IMR-90 (cell line): Measurements from ENCODE around the gene LDHAL6A. TPM values are rescaled to one million over a fixed set of nuclear protein-coding genes. Genes with fewer than 3 reads are reported as not detected.

Experiments
- ATAC-seq: fragments of 200-7000 bp; cut with Tn5 transposase; 2 replicates; pipeline ENCODE4 v1.9.1; 2020; ENCODE audit warnings: low read depth, mild to moderate bottlenecking, moderate library complexity
- BruUV-seq: library from RNA; stranded (reverse); fragments of 400-500 nt; replicated peaks from 2 replicates; lab custom pipeline; 2021; lab: Mats Ljungman, UMichigan
- CTCF ChIA-PET: fragments of 300-600 bp; formaldehyde crosslinking; extraction: SDS; loops from one replicate; lab custom pipeline; 2021; ENCODE audit warnings: antibody characterized with exemption; lab: Yijun Ruan, JAX
- POLR2A ChIA-PET: fragments of 300-600 bp; sonication (Branson Sonifier 250); formaldehyde crosslinking; loops from one replicate; lab custom pipeline; 2022; ENCODE audit warnings: antibody characterized with exemption; ENCODE audit not compliant: unreplicated experiment; lab: Charles Lee
- DNase-seq: peaks from one replicate; pipeline ENCODE4 v3.0.0; 2013
- H2AFZ ChIP-seq: replicated peaks from 2 replicates; pipeline ENCODE3; 2013; ENCODE audit warnings: low read length, mild to moderate bottlenecking; ENCODE audit not compliant: poor library complexity
- H2AK5ac ChIP-seq: 2 replicates; pipeline ENCODE4 v1.6.1; 2013; ENCODE audit warnings: low read depth, low read length, inconsistent platforms
- H2AK9ac ChIP-seq: replicated peaks from 2 replicates; pipeline ENCODE3; 2013; ENCODE audit warnings: mild to moderate bottlenecking, low read depth, low read length, moderate library complexity; ENCODE audit not compliant: poor library complexity
- H2BK120ac ChIP-seq: 2 replicates; pipeline ENCODE4 v1.6.1; 2013; ENCODE audit warnings: low read depth, low read length, inconsistent platforms
- H2BK15ac ChIP-seq: 3 replicates; pipeline ENCODE4 v1.6.1; 2013; ENCODE audit warnings: low read depth, low read length, inconsistent platforms
- H2BK20ac ChIP-seq: 2 replicates; pipeline ENCODE4 v1.6.1; 2013; ENCODE audit warnings: low read depth, mild to moderate bottlenecking, inconsistent platforms, low read length, moderate library complexity
- H2BK5ac ChIP-seq: 2 replicates; pipeline ENCODE4 v1.6.1; 2013; ENCODE audit warnings: mild to moderate bottlenecking, low read depth, low read length, inconsistent platforms; ENCODE audit not compliant: poor library complexity, severe bottlenecking
- H3K14ac ChIP-seq: replicated peaks from 2 replicates; pipeline ENCODE4 v1.6.1; 2013; ENCODE audit warnings: low read depth, low read length, inconsistent platforms
- H3K18ac ChIP-seq: 2 replicates; pipeline ENCODE4 v1.6.1; 2013; ENCODE audit warnings: low read depth, low read length, control low read depth
- H3K23ac ChIP-seq: 2 replicates; pipeline ENCODE4 v1.6.1; 2013; ENCODE audit warnings: low read depth, low read length, inconsistent platforms
- H3K27ac ChIP-seq: 2 replicates; pipeline ENCODE4 v1.5.1; 2013; ENCODE audit warnings: mild to moderate bottlenecking, control low read depth, low read length; ENCODE audit not compliant: insufficient read depth
- H3K27me3 ChIP-seq: 2 replicates; pipeline ENCODE4 v1.6.1; 2013; ENCODE audit warnings: low read length; ENCODE audit not compliant: control insufficient read depth, insufficient read depth
- H3K36me3 ChIP-seq: 2 replicates; pipeline ENCODE4 v1.6.1; 2013; ENCODE audit warnings: low read length, mixed read lengths; ENCODE audit not compliant: control insufficient read depth, insufficient read depth
- H3K4ac ChIP-seq: 2 replicates; pipeline ENCODE4 v1.6.1; 2013; ENCODE audit warnings: low read depth, low read length, inconsistent platforms
- H3K4me1 ChIP-seq: 2 replicates; pipeline ENCODE4 v1.6.1; 2013; ENCODE audit warnings: low read length, mixed read lengths; ENCODE audit not compliant: control insufficient read depth, insufficient read depth
- H3K4me2 ChIP-seq: 2 replicates; pipeline ENCODE4 v1.6.1; 2013; ENCODE audit warnings: low read depth, mild to moderate bottlenecking, control low read depth, low read length, moderate library complexity
- H3K4me3 ChIP-seq: 2 replicates; pipeline ENCODE4 v1.5.1; 2013; ENCODE audit warnings: low read depth, mild to moderate bottlenecking, control low read depth, low read length, moderate library complexity; ENCODE audit not compliant: insufficient read depth
- H3K56ac ChIP-seq: 2 replicates; pipeline ENCODE4 v1.6.1; 2013; ENCODE audit warnings: low read length, inconsistent platforms; ENCODE audit not compliant: insufficient read depth; ENCODE audit errors: extremely low read depth
- H3K79me1 ChIP-seq, 2 experiments: 2 replicates each; pipeline ENCODE4 v1.6.1; 2013; ENCODE audit warnings: low read length in 2 of 2, inconsistent platforms in 1 of 2, low read depth in 1 of 2
- H3K9ac ChIP-seq: 2 replicates; pipeline ENCODE4 v1.6.1; 2013; ENCODE audit warnings: low read depth, low read length, control low read depth
- H3K9me1 ChIP-seq: 2 replicates; pipeline ENCODE4 v1.6.1; 2013; ENCODE audit warnings: low read length, inconsistent platforms; ENCODE audit not compliant: insufficient read depth
- H3K9me3 ChIP-seq: 2 replicates; pipeline ENCODE4 v1.6.1; 2013; ENCODE audit warnings: low read length; ENCODE audit not compliant: control insufficient read depth, insufficient read depth
- H4K20me1 ChIP-seq: 2 replicates; pipeline ENCODE4 v1.6.1; 2013; ENCODE audit warnings: low read length, inconsistent platforms; ENCODE audit not compliant: insufficient read depth
- H4K5ac ChIP-seq: 2 replicates; pipeline ENCODE4 v1.6.1; 2013; ENCODE audit warnings: mild to moderate bottlenecking, low read depth, low read length, control low read depth
- H4K8ac ChIP-seq, 2 experiments: 2 replicates each; pipeline ENCODE4 v1.6.1; 2013; ENCODE audit warnings: low read depth in 2 of 2, low read length in 2 of 2, control low read depth in 1 of 2, inconsistent platforms in 1 of 2
- H4K91ac ChIP-seq: 2 replicates; pipeline ENCODE4 v1.6.1; 2013; ENCODE audit warnings: low read depth, low read length, inconsistent platforms; ENCODE audit not compliant: insufficient read depth
- BHLHE40 ChIP-seq: fragments of 150-350 bp; IDR thresholded peaks from 2 replicates; pipeline ENCODE4 v1.6.1; 2016; ENCODE audit warnings: mild to moderate bottlenecking, low read depth, low read length
- CEBPB ChIP-seq: IDR thresholded peaks from 2 replicates; pipeline ENCODE4 v1.6.1; 2012; ENCODE audit warnings: low read depth, low read length, improper control_type of control experiment
- CHD1 ChIP-seq: IDR thresholded peaks from 2 replicates; pipeline ENCODE4 v1.6.1; 2012; ENCODE audit warnings: low read depth, low read length, improper control_type of control experiment
- FOS ChIP-seq: fragments of 150-350 bp; IDR thresholded peaks from 2 replicates; pipeline ENCODE4 v1.6.1; 2016; ENCODE audit warnings: low read depth, low read length
- MAFK ChIP-seq: IDR thresholded peaks from 2 replicates; pipeline ENCODE4 v1.6.1; 2012; ENCODE audit warnings: low read depth, low read length, improper control_type of control experiment
- MAZ ChIP-seq: IDR thresholded peaks from 2 replicates; pipeline ENCODE4 v1.6.1; 2012; ENCODE audit warnings: low read depth, mild to moderate bottlenecking, low read length, improper control_type of control experiment, moderate library complexity, borderline replicate concordance
- MXI1 ChIP-seq: IDR thresholded peaks from 2 replicates; pipeline ENCODE4 v1.6.1; 2012; ENCODE audit warnings: low read depth, mild to moderate bottlenecking, low read length, moderate library complexity, borderline replicate concordance
- NFE2L2 ChIP-seq: fragments of 150-350 bp; IDR thresholded peaks from 2 replicates; pipeline ENCODE4 v1.6.1; 2016; ENCODE audit warnings: low read depth, mild to moderate bottlenecking, low read length
- POLR2A ChIP-seq: IDR thresholded peaks from 2 replicates; pipeline ENCODE4 v1.6.1; 2012; ENCODE audit warnings: mild to moderate bottlenecking, low read depth, low read length
- RAD21 ChIP-seq: IDR thresholded peaks from 2 replicates; pipeline ENCODE4 v1.6.1; 2012; ENCODE audit warnings: low read length, improper control_type of control experiment
- RCOR1 ChIP-seq: IDR thresholded peaks from 2 replicates; pipeline ENCODE4 v1.6.1; 2012; ENCODE audit warnings: mild to moderate bottlenecking, low read length, improper control_type of control experiment; ENCODE audit not compliant: insufficient replicate concordance
- RFX5 ChIP-seq: IDR thresholded peaks from 2 replicates; pipeline ENCODE4 v1.8.0; 2012; ENCODE audit warnings: low read depth, mild to moderate bottlenecking, low read length, moderate library complexity
- SMC3 ChIP-seq: fragments of 150-350 bp; IDR thresholded peaks from 2 replicates; pipeline ENCODE4 v1.6.1; 2016; ENCODE audit warnings: low read depth, mild to moderate bottlenecking, antibody characterized with exemption, low read length, moderate library complexity
- WGBS, 2 experiments: methylation state at CpG; one replicate each; pipeline versions ENCODE4 v1.1.5 to v1.1.7; 2013; ENCODE audit warnings: missing lambda C conversion rate in 2 of 2; ENCODE audit not compliant: insufficient read length in 1 of 2; ENCODE audit errors: extremely low coverage in 2 of 2; 5-methylcytosine and 5-hydroxymethylcytosine counted together
- dilution Hi-C: fragments of 300-500 bp; cut with HindIII; formaldehyde crosslinking; loops from one replicate; pipeline ENCODE4 v1.14.3; 2018; ENCODE audit warnings: low sequenced_read_pairs; ENCODE audit not compliant: unreplicated experiment
- in situ Hi-C: fragments of 300-500 bp; cut with MboI; formaldehyde crosslinking; loops from 3 replicates; pipeline ENCODE4 v1.14.3; 2019; ENCODE audit warnings: low sequenced_read_pairs, inconsistent platforms, mixed read lengths
- intact Hi-C: fragments of 100-400 bp; cut with micrococcal nuclease; formaldehyde crosslinking; loops from 2 replicates; pipeline ENCODE4 v1.10.0; 2022
- polyA plus RNA-seq, 3 experiments: library from polyadenylated mRNA; depleted of rRNA; stranded (reverse); fragments of >200 nt; gene quantifications; 2 replicates each; pipeline ENCODE4 v1.2.3, GENCODE V29; 2012; ENCODE audit warnings: low replicate concordance in 1 of 3
- total RNA-seq: library from RNA; depleted of rRNA; stranded (reverse); fragments of >200 nt; gene quantifications from 2 replicates; pipeline ENCODE4 v1.2.3, GENCODE V29; 2012
- TF ChIP-seq, protein P1 (sequence below): fragments of 150-350 bp; IDR thresholded peaks from 2 replicates; pipeline ENCODE4 v1.6.1; 2017; ENCODE audit warnings: mild to moderate bottlenecking, antibody characterized with exemption, low read length, low read depth
- TF ChIP-seq, protein P2 (sequence below): fragments of 150-350 bp; IDR thresholded peaks from 2 replicates; pipeline ENCODE4 v1.6.1; 2016; ENCODE audit warnings: low read depth, mild to moderate bottlenecking, low read length, moderate library complexity, borderline replicate concordance
- TF ChIP-seq, protein P3 (sequence below): conservative IDR thresholded peaks from 2 replicates; pipeline ENCODE4 v1.5.1; 2012; ENCODE audit warnings: mild to moderate bottlenecking, low read depth, low read length, improper control_type of control experiment

The LDHAL6A gene
- total and polyA plus RNA-seq, 2 of the 4 experiments (the other 2 are of a cell fraction) = not detected

DNA sequence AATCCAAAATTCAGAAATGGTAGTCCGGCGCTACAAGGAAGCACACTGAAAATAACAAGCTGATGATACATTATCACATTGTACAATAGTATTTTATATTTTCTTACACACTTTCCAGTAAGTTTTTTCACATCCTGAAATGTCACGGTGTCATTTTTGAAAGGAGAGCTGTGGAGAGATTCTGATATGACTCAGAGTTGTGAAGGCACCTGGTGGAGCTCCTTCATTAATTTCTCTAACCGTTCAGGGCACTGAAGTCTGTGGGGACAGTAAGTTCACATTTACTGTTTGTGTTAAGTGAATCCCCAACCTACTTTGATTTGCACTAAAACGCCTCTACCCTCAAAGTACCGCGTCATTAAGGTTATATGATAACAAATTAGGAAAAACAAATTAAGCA, 13.3 kb downstream of the LDHAL6A start:
- no peaks in the 10 kb centered on the region for H3K79me1 ChIP-seq
- in situ Hi-C loops = no loop called here
- CTCF ChIA-PET = interaction anchor here (0.6 kb wide), 1 partner anchor 10 kb away, joined by 5 read pairs; no protein-coding TSS in a partner anchor

More for the DNA sequence above, 13.3 kb downstream of the LDHAL6A start:
- no peak for ATAC-seq
- H3K18ac ChIP-seq = no peak overlapping the region
- no peak overlapping the region for H2AFZ ChIP-seq
- H3K4me3 ChIP-seq = no peak overlapping the region
- no peak overlapping the region for H3K23ac ChIP-seq
- no peak overlapping the region for H2BK120ac ChIP-seq
- peaks cover 2% of the 10 kb centered on the region for H3K36me3 ChIP-seq
- no peak overlapping the region for H2BK5ac ChIP-seq
- H2BK20ac ChIP-seq = no peak overlapping the region
- H3K9ac ChIP-seq = no peak overlapping the region
- H4K91ac ChIP-seq = no peak overlapping the region
- H2AK9ac ChIP-seq = no peak overlapping the region
- TF ChIP-seq SMC3 (no peak), NFE2L2 (no peak), RFX5 (no peak), POLR2A (no peak), RAD21 (no peak), RCOR1 (no peak), MXI1 (no peak), CEBPB (no peak), CHD1 (no peak), MAZ (no peak), FOS (no peak), BHLHE40 (no peak), MAFK (no peak)
- TF ChIP-seq, protein P1, sequence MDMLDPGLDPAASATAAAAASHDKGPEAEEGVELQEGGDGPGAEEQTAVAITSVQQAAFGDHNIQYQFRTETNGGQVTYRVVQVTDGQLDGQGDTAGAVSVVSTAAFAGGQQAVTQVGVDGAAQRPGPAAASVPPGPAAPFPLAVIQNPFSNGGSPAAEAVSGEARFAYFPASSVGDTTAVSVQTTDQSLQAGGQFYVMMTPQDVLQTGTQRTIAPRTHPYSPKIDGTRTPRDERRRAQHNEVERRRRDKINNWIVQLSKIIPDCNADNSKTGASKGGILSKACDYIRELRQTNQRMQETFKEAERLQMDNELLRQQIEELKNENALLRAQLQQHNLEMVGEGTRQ = no peak
- TF ChIP-seq, protein P2, sequence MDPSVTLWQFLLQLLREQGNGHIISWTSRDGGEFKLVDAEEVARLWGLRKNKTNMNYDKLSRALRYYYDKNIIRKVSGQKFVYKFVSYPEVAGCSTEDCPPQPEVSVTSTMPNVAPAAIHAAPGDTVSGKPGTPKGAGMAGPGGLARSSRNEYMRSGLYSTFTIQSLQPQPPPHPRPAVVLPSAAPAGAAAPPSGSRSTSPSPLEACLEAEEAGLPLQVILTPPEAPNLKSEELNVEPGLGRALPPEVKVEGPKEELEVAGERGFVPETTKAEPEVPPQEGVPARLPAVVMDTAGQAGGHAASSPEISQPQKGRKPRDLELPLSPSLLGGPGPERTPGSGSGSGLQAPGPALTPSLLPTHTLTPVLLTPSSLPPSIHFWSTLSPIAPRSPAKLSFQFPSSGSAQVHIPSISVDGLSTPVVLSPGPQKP = no peak
- TF ChIP-seq, protein P3, sequence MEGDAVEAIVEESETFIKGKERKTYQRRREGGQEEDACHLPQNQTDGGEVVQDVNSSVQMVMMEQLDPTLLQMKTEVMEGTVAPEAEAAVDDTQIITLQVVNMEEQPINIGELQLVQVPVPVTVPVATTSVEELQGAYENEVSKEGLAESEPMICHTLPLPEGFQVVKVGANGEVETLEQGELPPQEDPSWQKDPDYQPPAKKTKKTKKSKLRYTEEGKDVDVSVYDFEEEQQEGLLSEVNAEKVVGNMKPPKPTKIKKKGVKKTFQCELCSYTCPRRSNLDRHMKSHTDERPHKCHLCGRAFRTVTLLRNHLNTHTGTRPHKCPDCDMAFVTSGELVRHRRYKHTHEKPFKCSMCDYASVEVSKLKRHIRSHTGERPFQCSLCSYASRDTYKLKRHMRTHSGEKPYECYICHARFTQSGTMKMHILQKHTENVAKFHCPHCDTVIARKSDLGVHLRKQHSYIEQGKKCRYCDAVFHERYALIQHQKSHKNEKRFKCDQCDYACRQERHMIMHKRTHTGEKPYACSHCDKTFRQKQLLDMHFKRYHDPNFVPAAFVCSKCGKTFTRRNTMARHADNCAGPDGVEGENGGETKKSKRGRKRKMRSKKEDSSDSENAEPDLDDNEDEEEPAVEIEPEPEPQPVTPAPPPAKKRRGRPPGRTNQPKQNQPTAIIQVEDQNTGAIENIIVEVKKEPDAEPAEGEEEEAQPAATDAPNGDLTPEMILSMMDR = no peak
- no peaks in the 10 kb centered on the region for H3K9me1 ChIP-seq
- H3K4ac ChIP-seq = no peak overlapping the region
- H3K27me3 ChIP-seq = no peaks in the 10 kb centered on the region
- H4K8ac ChIP-seq = no peak overlapping the region
- no peak for DNase-seq
- BruUV-seq = no TSS peak
- POLR2A ChIA-PET = no interaction called here
- no peak overlapping the region for H3K14ac ChIP-seq
- H4K5ac ChIP-seq = no peak overlapping the region
- WGBS, 2 experiments = no CpG with 5 or more reads among the region's 7 CpGs
- dilution Hi-C loops = no loop called here
- H4K20me1 ChIP-seq = no peaks in the 10 kb centered on the region
- intact Hi-C loops = no loop called here
- H3K27ac ChIP-seq = no peak overlapping the region
- H3K4me1 ChIP-seq = no peaks in the 10 kb centered on the region
- no peak overlapping the region for H3K4me2 ChIP-seq
- no peak overlapping the region for H2BK15ac ChIP-seq
- H3K9me3 ChIP-seq = no peaks in the 10 kb centered on the region
- H2AK5ac ChIP-seq = no peak overlapping the region
- no peak overlapping the region for H3K56ac ChIP-seq
